Germinal center (tissue), 1 donor: ENCODE data around the gene WWOX.

Experiments used
- DNase-seq: peaks from one replicate; pipeline ENCODE4 v3.0.0; 2012; ENCODE audit warnings: mixed read lengths, low spot score

The WWOX gene

GRCh38 chr16:78538919-78539318 is 439.5 kb downstream of the WWOX start:
- no peak for DNase-seq

DNA sequence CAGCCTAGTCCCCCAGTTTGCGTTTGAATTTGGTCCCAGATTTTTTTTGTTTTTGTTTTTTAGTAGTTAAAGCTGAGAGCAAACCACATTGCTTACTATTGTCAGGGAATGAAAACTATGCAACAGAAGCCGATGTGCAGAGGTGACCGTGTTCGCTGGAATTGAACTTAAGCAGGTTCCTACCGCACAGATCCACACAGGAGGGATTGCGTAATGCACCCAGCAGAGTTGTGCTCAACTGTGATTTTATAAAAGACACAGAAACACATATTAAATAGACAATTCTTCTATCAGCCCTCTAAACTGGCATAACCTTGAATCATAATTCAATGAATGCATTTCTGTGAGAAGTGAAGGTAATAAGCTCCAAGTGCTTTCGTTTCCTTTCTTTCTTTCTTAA is 443.0 kb downstream of the WWOX start:
- DNase-seq = no peak

GRCh38 chr16:78543023-78543422 is 443.6 kb downstream of the WWOX start:
- no peak for DNase-seq

DNA sequence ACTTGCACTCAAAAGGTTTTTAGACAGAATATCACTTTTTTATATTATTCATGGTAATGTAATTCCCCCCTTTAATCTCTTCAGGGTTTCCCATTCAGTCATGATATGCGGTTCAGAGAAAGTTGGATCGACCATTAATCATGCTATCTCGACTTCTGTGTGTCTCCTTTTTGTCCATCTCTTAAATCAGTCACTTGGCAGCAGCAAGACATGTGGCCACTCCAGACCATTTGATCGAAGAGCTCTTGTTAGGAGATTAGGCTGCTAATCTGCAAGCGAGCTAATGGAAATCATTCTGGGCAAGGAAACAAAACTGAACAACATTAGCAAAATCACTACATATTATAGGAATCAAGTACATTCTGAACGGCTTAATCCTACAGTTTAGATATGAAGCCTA is 449.9 kb downstream of the WWOX start:
- no peak for DNase-seq

GRCh38 chr16:78551487-78552085 is 452.1 kb downstream of the WWOX start:
- DNase-seq = no peak

DNA sequence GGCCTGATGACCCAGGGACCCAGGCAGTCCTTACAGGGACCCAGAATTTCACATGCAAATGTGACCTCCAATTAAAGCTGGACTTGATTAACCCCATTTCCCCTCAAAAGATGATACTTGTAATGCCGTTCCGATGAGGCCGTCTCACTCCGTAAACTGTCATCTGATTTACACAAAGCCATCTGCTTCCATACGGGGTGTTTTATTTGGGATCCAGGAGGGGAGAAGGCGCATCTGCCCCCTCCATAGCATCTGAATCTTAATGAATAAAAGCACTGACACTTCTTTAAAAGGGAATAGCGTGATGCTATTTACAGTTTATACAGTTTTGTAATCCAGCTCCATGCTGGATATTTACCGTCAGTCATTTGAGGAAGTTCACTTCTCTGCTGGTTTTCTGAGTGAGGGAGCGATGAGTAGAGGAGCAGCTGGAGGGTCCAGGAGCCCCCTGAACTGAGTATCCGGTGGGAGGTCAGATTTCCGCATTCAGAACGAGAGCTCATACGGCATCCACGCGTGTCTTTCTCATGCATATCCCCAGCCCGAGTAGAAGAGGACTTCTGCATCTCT is 452.7 kb downstream of the WWOX start:
- no peak for DNase-seq

GRCh38 chr16:78552716-78553115 is 453.3 kb downstream of the WWOX start:
- no peak for DNase-seq

DNA sequence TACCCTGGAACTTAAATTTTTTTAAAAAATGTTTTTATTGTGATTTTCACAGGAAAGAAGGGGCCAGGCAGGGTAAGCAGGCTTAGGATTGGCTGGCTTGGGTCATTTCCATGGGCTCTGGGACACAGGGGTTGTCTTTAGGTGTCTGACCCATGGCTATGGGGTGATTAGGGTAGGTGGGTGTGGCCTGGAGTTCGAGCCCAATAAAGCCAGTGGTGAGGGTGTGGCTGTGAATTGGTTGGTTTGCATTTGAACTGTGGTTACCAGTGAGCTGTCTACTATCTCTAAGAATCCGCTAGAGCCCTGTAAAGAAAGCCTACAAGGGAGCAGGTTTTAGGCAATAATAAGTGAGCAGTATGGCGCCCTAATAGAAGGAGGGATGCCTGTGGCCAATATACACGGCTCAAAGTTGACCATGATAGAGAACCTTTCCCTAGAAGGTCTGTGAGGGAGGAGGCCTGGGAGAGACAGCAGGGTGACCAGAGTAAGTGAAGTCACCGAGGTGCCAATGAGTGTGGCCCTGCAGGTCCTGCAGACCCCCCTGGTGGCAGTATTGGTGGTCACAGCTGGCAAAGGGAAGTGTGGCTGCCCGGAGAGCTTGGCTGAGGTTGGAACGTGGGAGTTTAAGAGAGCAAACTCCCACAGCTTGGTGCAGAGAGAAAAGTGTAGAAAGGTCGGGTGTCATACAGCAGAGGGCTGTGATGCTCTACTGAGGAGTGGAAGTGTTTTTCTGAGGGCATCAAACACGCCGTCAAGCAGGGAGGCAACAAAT is 454.0 kb downstream of the WWOX start:
- no peak for DNase-seq

- no peak for DNase-seq
Observed at GRCh38 chr16:78556421-78556820, 457.0 kb downstream of the WWOX start.

DNA sequence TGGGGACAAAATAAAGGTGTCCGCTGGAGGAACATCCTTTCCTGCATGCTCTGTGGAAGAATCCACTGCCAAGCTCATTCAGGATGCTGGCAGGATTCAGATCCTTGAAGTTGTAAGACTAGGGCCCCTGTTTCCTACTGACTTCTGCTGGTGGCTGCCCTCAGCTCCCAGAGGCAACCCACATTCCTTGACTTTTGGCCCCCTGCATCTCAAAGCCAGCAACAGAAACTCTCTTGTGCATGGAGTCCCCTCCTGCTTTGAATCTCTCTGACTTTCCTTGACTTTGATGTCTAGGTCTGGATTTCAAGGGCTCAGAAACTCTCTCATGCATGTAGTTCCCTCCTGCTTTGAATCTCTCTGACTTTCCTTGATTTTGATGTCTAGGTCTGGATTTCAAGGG is 461.5 kb downstream of the WWOX start:
- DNase-seq = no peak

- DNase-seq = no peak
Observed at GRCh38 chr16:78562111-78562510, 462.7 kb downstream of the WWOX start.

- no peak for DNase-seq
Observed at GRCh38 chr16:78562650-78563049, 463.2 kb downstream of the WWOX start.

GRCh38 chr16:78563905-78564304 is 464.5 kb downstream of the WWOX start:
- DNase-seq = no peak

DNA sequence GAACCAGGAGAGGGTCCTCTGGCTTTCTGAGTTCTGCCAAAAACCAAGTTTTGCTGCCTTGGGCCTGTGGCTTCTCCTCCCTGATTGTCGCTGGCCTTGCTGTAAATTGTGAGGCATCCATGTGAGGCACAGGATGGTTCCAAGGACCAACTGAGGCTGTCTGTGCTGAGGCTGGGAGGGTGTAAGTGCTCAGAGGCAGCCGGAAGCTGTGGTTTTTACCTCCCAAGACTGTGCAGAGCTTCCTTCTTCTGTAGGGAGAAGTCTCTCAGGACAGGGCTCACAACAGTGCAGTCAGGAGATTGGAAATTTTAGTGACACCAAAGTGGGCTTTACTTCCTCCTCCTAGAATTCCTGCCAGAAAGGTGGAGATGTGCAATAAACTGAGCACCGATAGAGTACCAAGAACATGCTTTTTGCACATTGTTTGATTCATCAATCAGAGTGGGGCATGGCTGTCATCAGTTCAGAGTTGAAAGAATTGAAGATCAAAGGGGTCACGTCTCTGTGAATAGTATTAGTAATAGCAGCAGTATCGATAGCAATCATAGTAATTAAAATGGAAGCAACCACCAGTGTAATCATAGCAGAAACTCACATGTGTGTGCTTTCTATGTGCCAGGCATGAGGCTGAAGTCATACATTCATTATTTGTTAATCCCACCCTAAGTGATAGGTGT is 467.1 kb downstream of the WWOX start:
- DNase-seq = no peak

DNA sequence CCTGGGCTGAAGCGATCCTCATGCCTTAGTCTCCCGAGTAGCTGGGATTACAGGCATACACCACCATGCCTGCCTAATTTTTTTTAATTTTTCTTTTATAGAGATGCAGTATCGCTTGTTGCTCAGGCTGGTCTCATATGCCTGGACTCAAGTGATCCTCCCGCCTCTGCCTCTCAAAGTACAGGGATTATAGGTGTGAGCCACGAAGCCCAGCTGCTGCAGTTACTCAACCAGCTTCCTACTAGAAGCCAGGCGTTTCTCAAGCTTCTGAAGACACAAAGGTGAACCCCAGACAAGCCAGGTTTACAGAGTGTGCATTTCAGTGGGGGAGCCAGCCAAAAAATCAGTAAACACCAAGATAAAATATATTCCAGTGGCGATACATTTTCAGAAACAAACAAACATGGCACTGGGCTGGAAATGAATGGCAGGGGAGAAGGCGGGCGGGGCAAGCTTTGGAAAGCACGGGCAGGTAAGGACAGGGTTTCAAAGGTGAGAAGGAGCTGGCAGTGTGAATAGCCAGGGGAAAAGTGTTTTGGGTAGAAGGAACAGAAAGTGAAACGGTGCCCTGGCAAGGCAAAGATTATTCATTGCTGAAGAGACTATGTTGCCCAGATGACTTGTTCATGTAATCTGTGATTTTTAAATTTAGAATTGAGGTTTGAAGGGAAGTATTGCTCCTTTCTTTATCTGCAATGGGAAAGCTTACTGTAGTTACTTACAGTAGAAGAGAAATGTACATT is 471.1 kb downstream of the WWOX start:
- peak; percentile 37 for DNase-seq

DNA sequence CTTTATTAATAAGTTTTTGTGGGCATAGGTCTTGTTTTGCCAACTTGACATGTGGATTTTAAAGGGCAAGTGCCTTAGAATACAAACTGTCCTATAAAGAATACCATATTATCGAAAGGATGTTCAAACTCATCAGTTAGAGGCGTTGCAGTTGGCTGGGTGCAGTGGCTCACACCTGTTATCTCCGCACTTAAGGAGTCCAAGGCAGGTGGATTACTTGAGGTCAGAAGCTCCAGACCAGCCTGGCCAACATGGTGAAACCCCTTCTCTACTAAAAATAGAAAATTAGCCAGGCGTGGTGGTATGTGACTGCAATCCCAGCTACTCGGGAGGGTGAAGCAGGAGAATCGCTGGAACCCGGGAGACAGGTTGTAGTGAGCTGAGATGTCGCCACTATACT is 472.0 kb downstream of the WWOX start:
- no peak for DNase-seq

DNA sequence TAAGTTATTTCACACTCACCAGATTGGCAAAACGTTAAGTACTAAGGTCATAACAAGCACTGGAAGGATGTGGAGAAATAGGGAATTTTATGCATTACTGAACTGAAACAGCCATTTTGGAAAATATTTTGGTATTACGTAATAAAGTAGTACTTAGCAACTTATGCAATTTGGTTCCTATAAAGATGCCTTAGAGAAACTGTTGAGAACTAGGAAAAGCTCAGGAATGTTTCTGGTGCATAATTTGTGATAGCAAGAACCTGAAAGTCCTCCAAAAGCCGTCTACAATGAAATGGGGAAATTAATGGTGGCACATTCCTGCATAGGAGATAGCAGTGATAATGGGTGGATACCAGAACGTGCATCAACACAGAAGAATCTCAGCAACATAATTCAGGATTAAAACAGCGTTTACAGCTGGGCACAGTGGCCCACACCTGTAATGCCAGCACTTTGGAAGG is 472.5 kb downstream of the WWOX start:
- DNase-seq = no peak

- no peak for DNase-seq
Observed at GRCh38 chr16:78574571-78574970, 475.1 kb downstream of the WWOX start.

- no peak for DNase-seq
Observed at GRCh38 chr16:78576941-78577340, 477.5 kb downstream of the WWOX start.

GRCh38 chr16:78577630-78578029 is 478.2 kb downstream of the WWOX start:
- no peak for DNase-seq

DNA sequence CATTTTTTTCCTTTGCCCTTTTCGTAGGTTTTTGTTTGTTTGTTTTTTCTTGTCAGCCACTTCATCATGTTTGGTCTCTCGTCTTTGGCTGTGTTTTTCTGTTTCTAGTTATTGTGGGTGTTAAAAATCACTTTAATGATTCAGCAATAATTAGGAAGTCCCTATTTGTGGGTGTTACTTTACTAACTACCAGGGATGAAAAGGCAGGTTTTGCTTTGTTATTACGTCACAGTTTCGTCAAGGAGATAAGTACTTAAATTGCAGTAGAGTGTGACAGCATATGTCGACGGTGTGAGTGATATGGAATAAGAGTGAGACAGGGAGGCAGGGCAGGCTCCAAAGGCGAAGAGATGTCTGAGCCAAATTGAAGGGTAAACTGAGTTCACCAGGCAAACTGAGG is 479.6 kb downstream of the WWOX start:
- no peak for DNase-seq

DNA sequence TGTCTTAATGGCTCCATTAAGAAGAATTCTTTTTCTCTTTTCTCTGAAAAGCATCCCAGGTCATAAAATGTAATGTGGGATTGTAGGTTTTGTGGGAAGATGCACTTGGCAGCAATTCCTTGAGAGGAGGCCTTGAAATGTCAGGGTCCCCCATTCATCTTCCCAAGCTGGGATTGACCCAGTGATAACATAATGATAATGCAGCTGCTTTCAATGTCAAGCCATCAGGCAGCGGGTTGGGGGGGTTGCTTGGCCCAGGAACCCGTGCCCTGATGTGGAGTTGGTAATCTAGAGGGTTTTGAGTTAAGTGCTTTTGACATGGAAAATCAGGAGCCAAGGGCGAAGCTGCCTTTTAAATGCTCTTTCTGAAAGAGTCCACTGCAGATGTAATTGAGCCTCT is 484.0 kb downstream of the WWOX start:
- no peak for DNase-seq
